H9 (cell line): ENCODE measurements around the gene OR51L1. TPM values are rescaled to one million over a fixed set of nuclear protein-coding genes. Genes with fewer than 3 reads are reported as not detected.

Experiments
- DNase-seq: peaks from one replicate; pipeline ENCODE4 v3.0.0-alpha.2; 2017
- H2AFZ ChIP-seq: one replicate; pipeline ENCODE4 v1.6.1; 2013; ENCODE audit warnings: mild to moderate bottlenecking, low read length, control low read depth, moderate library complexity
- H2AK5ac ChIP-seq: 2 replicates; pipeline ENCODE4 v1.6.1; 2013; ENCODE audit warnings: low read length, control low read depth, mixed read lengths; ENCODE audit not compliant: insufficient read length
- H2BK120ac ChIP-seq: one replicate; pipeline ENCODE4 v1.6.1; 2013; ENCODE audit warnings: low read depth, mild to moderate bottlenecking, low read length, control low read depth, inconsistent platforms; ENCODE audit not compliant: poor library complexity, severe bottlenecking
- H2BK12ac ChIP-seq: 2 replicates; pipeline ENCODE4 v1.6.1; 2013; ENCODE audit warnings: low read length, control low read depth, mixed read lengths, low read depth; ENCODE audit not compliant: insufficient read length
- H2BK15ac ChIP-seq: 2 replicates; pipeline ENCODE4 v1.6.1; 2013; ENCODE audit warnings: low read depth, low read length, control low read depth
- H2BK20ac ChIP-seq: one replicate; pipeline ENCODE4 v1.6.1; 2013; ENCODE audit warnings: low read depth, mild to moderate bottlenecking, low read length, control low read depth, inconsistent platforms; ENCODE audit not compliant: poor library complexity, severe bottlenecking
- H2BK5ac ChIP-seq: 2 replicates; pipeline ENCODE4 v1.6.1; 2013; ENCODE audit warnings: low read length, control low read depth, mixed read lengths; ENCODE audit not compliant: insufficient read length
- H3K14ac ChIP-seq: 2 replicates; pipeline ENCODE4 v1.6.1; 2013; ENCODE audit warnings: low read length, control low read depth; ENCODE audit not compliant: insufficient read depth
- H3K18ac ChIP-seq: 2 replicates; pipeline ENCODE4 v1.6.1; 2013; ENCODE audit warnings: low read depth, mild to moderate bottlenecking, mixed read lengths, low read length, control low read depth; ENCODE audit not compliant: insufficient read length
- H3K23ac ChIP-seq: 2 replicates; pipeline ENCODE4 v1.6.1; 2013; ENCODE audit warnings: low read length, control low read depth, mixed read lengths, low read depth; ENCODE audit not compliant: insufficient read length
- H3K23me2 ChIP-seq: 2 replicates; pipeline ENCODE4 v1.6.1; 2013; ENCODE audit warnings: low read depth, mild to moderate bottlenecking, mixed read lengths, low read length, control low read depth; ENCODE audit not compliant: insufficient read length, poor library complexity, severe bottlenecking
- H3K27ac ChIP-seq: 2 replicates; pipeline ENCODE4 v1.5.1; 2013; ENCODE audit warnings: low read length, control low read depth, mixed read lengths, low read depth; ENCODE audit not compliant: insufficient read length
- H3K27me3 ChIP-seq: 2 replicates; pipeline ENCODE4 v1.6.1; 2013; ENCODE audit warnings: low read length, control low read depth, inconsistent platforms; ENCODE audit not compliant: insufficient read depth
- H3K4ac ChIP-seq: 2 replicates; pipeline ENCODE4 v1.6.1; 2013; ENCODE audit warnings: low read depth, mild to moderate bottlenecking, control low read depth, inconsistent platforms, low read length, moderate library complexity
- H3K4me1 ChIP-seq: 2 replicates; pipeline ENCODE4 v1.6.1; 2013; ENCODE audit warnings: low read length, control low read depth, inconsistent platforms; ENCODE audit not compliant: insufficient read depth
- H3K4me2 ChIP-seq: 2 replicates; pipeline ENCODE4 v1.6.1; 2013; ENCODE audit warnings: low read length, control low read depth, mixed read lengths; ENCODE audit not compliant: insufficient read length, insufficient read depth
- H3K56ac ChIP-seq: 2 replicates; pipeline ENCODE4 v1.6.1; 2013; ENCODE audit warnings: low read depth, mild to moderate bottlenecking, mixed read lengths, low read length, control low read depth; ENCODE audit not compliant: insufficient read length
- H3K79me1 ChIP-seq: 2 replicates; pipeline ENCODE4 v1.6.1; 2013; ENCODE audit warnings: low read depth, mild to moderate bottlenecking, moderate library complexity, low read length, control low read depth, inconsistent platforms; ENCODE audit not compliant: insufficient read depth, poor library complexity, severe bottlenecking
- H3K79me2 ChIP-seq: 2 replicates; pipeline ENCODE4 v1.6.1; 2013; ENCODE audit warnings: low read length, control low read depth, inconsistent platforms; ENCODE audit not compliant: insufficient read depth
- H3K9ac ChIP-seq: 2 replicates; pipeline ENCODE4 v1.6.1; 2013; ENCODE audit warnings: low read length, control low read depth, mixed read lengths; ENCODE audit not compliant: insufficient read length; ENCODE audit errors: extremely low read depth
- H3K9me3 ChIP-seq: one replicate; pipeline ENCODE4 v1.6.1; 2013; ENCODE audit warnings: low read depth, low read length, inconsistent platforms; ENCODE audit not compliant: control insufficient read depth
- H3T11ph ChIP-seq: one replicate; pipeline ENCODE4 v1.6.1; 2013; ENCODE audit warnings: mild to moderate bottlenecking, low read length, control low read depth, inconsistent platforms
- H4K20me1 ChIP-seq: one replicate; pipeline ENCODE4 v1.6.1; 2013; ENCODE audit not compliant: control insufficient read depth, insufficient read length, insufficient read depth
- H4K5ac ChIP-seq: 2 replicates; pipeline ENCODE4 v1.6.1; 2013; ENCODE audit warnings: low read depth, mild to moderate bottlenecking, mixed read lengths, low read length, control low read depth; ENCODE audit not compliant: insufficient read length
- H4K8ac ChIP-seq: replicated peaks from 2 replicates; pipeline ENCODE4 v1.6.1; 2013; ENCODE audit warnings: low read length, control low read depth, mixed read lengths, low read depth; ENCODE audit not compliant: insufficient read length
- H4K91ac ChIP-seq: 2 replicates; pipeline ENCODE4 v1.6.1; 2013; ENCODE audit warnings: low read depth, mild to moderate bottlenecking, moderate library complexity, mixed read lengths, low read length, control low read depth; ENCODE audit not compliant: insufficient read length
- H3K27ac Mint-ChIP-seq, 3 experiments: 2 replicates in 2 of 3; 3 replicates in 1 of 3; pipeline ENCODE4 v1.8.0; 2020 to 2021; ENCODE audit warnings: mixed read lengths in 3 of 3, mild to moderate bottlenecking in 1 of 3, moderate library complexity in 1 of 3
- H3K27me3 Mint-ChIP-seq: 2 replicates; pipeline ENCODE4 v1.8.0; 2021; ENCODE audit warnings: low read depth, mild to moderate bottlenecking, moderate library complexity, mixed read lengths
- H3K36me3 Mint-ChIP-seq, 3 experiments: 2 replicates in 2 of 3; 3 replicates in 1 of 3; pipeline ENCODE4 v1.8.0; 2020 to 2021; ENCODE audit warnings: low read depth in 3 of 3, mixed read lengths in 3 of 3; ENCODE audit not compliant: insufficient read depth in 1 of 3
- H3K4me1 Mint-ChIP-seq, 2 experiments: 2 replicates each; pipeline ENCODE4 v1.8.0; 2020; ENCODE audit warnings: mixed read lengths in 2 of 2
- H3K4me3 Mint-ChIP-seq, 2 experiments: 2 replicates in 1 of 2; 3 replicates in 1 of 2; pipeline ENCODE4 v1.8.0; 2020 to 2021; ENCODE audit warnings: mild to moderate bottlenecking in 2 of 2, mixed read lengths in 2 of 2, moderate library complexity in 1 of 2
- H3K9me3 Mint-ChIP-seq, 2 experiments: 2 replicates in 1 of 2; 3 replicates in 1 of 2; pipeline ENCODE4 v1.8.0; 2020; ENCODE audit warnings: mild to moderate bottlenecking in 2 of 2, mixed read lengths in 2 of 2, moderate library complexity in 1 of 2
- CTCF ChIP-seq: fragments of 200-600 bp; sonication (generic); conservative IDR thresholded peaks from 3 replicates; pipeline ENCODE4 v1.8.0; 2021; ENCODE audit warnings: antibody characterized with exemption, mild to moderate bottlenecking
- WGBS: extraction: QIAGEN DNeasy Blood & Tissue Kit; methylation state at CpG from one replicate; pipeline ENCODE4 v1.1.7; 2013; ENCODE audit warnings: missing lambda C conversion rate, low lambda C conversion rate, mixed read lengths; ENCODE audit not compliant: insufficient read length; ENCODE audit errors: extremely low coverage; 5-methylcytosine and 5-hydroxymethylcytosine counted together
- total RNA-seq: library from RNA; stranded (reverse); gene quantifications from 2 replicates; pipeline ENCODE4 v1.2.1, GENCODE V29; 2021

Gene OR51L1
- total RNA-seq, 1 experiment from 2014 or later = not detected

- Histone ChIP-seq H2BK120ac (no peak overlapping the region), H3K23me2 (no peaks in the 10 kb centered on the region), H2BK5ac (no peak overlapping the region), H3K4ac (no peak overlapping the region), H2BK15ac (no peak overlapping the region), H2BK20ac (no peak overlapping the region), H2AFZ (no peak overlapping the region), H3K27me3 (no peaks in the 10 kb centered on the region), H3K4me1 (no peaks in the 10 kb centered on the region), H3K79me2 (no peaks in the 10 kb centered on the region), H3K4me2 (no peak overlapping the region), H3K9me3 (no peaks in the 10 kb centered on the region), H3K14ac (no peak overlapping the region), H3K56ac (no peak overlapping the region), H4K8ac (no peak overlapping the region), H3K27ac (no peak overlapping the region), H3K23ac (no peak overlapping the region), H3T11ph (no peak overlapping the region), H3K79me1 (no peaks in the 10 kb centered on the region), H2BK12ac (no peak overlapping the region), H4K20me1 (no peaks in the 10 kb centered on the region), H3K9ac (no peak overlapping the region), H2AK5ac (no peak overlapping the region), H3K18ac (no peak overlapping the region), H4K5ac (no peak overlapping the region), H4K91ac (no peak overlapping the region)
- no CpG with 5 or more reads among the region's 2 CpGs for WGBS
- Mint-ChIP-seq H3K27ac (no peak overlapping the region), H3K9me3 (peaks cover 11 to 14% of the 10 kb centered on the region in 2 experiments; a peak in 4 of 5 replicates), H3K4me1 (no peaks in the 10 kb centered on the region), H3K27me3 (peaks cover 1% of the 10 kb centered on the region), H3K36me3 (no peaks in the 10 kb centered on the region; a peak in 1 of 7 replicates), H3K4me3 (no peak overlapping the region)
- TF ChIP-seq CTCF = no peak
- DNase-seq = no peak
These were observed 27.3 kb downstream of the OR51L1 start for GRCh38 chr11:5021996-5022395.
